Psoas muscle (tissue), 8 donors: ENCODE data around the gene MAP1A. TPM values are rescaled to one million over a fixed set of nuclear protein-coding genes. Genes with fewer than 3 reads are reported as not detected.

Experiments used
- ATAC-seq, 4 donors: fragments of 200-7000 bp; cut with Tn5 transposase; one replicate each; pipeline ENCODE4 v1.9.1; 2020; ENCODE audit warnings: moderate library complexity in 3 of 4, mild to moderate bottlenecking in 2 of 4
- DNase-seq, 2 donors: peaks; one replicate each; pipeline ENCODE4 v3.0.0-alpha.2; 2020
- H3K27ac ChIP-seq: fragments of 200-600 bp; one replicate; pipeline ENCODE4 v1.8.0; 2022
- H3K27me3 ChIP-seq, 3 donors: fragments of 200-600 bp in 1 of 3; one replicate each; pipeline versions ENCODE4 v1.6.1 to v1.8.0; 2013 to 2022; ENCODE audit warnings: low read length in 2 of 3, mild to moderate bottlenecking in 2 of 3, moderate library complexity in 1 of 3; ENCODE audit not compliant: insufficient read depth in 3 of 3
- H3K36me3 ChIP-seq, 2 donors: fragments of 200-600 bp in 1 of 2; one replicate each; pipeline versions ENCODE4 v1.6.1 to v1.8.0; 2013 to 2022; ENCODE audit warnings: low read depth in 1 of 2, mild to moderate bottlenecking in 1 of 2, moderate library complexity in 1 of 2; ENCODE audit not compliant: insufficient read depth in 1 of 2
- H3K4me1 ChIP-seq: fragments of 200-600 bp; one replicate; pipeline ENCODE4 v1.8.0; 2022
- H3K4me3 ChIP-seq: fragments of 200-600 bp; one replicate; pipeline ENCODE4 v1.8.0; 2022; ENCODE audit warnings: mild to moderate bottlenecking
- H3K9me3 ChIP-seq: fragments of 200-600 bp; one replicate; pipeline ENCODE4 v1.8.0; 2022
- WGBS, 3 donors: extraction: QIAGEN DNeasy Blood & Tissue Kit; methylation state at CpG; one replicate each; pipeline versions ENCODE4 v1.1.6 to v1.1.7; 2013; 5-methylcytosine and 5-hydroxymethylcytosine counted together
- intact Hi-C, 2 donors: fragments of 100-400 bp; cut with DNase I; formaldehyde crosslinking; loops; one replicate each; pipeline versions ENCODE4 v1.11.0 to v1.14.2; 2022
- polyA plus RNA-seq, 3 donors: library from polyadenylated mRNA; stranded (reverse); fragments of 200-250 nt; gene quantifications; one replicate each; pipeline ENCODE4 v1.2.3, GENCODE V29; 2013
- total RNA-seq, 4 donors: library from RNA; stranded (reverse); fragmentation: NEBNext Ultra II Directional in 2 of 4; extraction: Animal tissue kit (Norgen Biotek cat#: 25700) in 2 of 4; gene quantifications; one replicate each; pipeline versions ENCODE4 v1.2.1 to v1.2.4, GENCODE V29; 2021 to 2023
- TF ChIP-seq, protein P1 (sequence below): fragments of 200-600 bp; IDR thresholded peaks from one replicate; pipeline ENCODE4 v1.8.0; 2022; ENCODE audit warnings: antibody characterized with exemption
- donor health status: healthy with polysubstance abuse.
- donor health status: DM: no; HTN: no; CAD: no; lungs with moderate emphysema.
- donor health status: Bipolar disorder and iron deficiency.
- donor health status: healthy.
- donor health status: DM: yes; HTN: yes; CAD: no.
- donor health status: DM: no; HTN: no; CAD: no.
- donor health status: DM: no; HTN: no; CAD: no.
- donor health status: DM: yes; HTN: yes; CAD: no.

MAP1A gene
- total and polyA plus RNA-seq, 7 donors = 0.63 to 25.1 (median 2.7) TPM

DNA sequence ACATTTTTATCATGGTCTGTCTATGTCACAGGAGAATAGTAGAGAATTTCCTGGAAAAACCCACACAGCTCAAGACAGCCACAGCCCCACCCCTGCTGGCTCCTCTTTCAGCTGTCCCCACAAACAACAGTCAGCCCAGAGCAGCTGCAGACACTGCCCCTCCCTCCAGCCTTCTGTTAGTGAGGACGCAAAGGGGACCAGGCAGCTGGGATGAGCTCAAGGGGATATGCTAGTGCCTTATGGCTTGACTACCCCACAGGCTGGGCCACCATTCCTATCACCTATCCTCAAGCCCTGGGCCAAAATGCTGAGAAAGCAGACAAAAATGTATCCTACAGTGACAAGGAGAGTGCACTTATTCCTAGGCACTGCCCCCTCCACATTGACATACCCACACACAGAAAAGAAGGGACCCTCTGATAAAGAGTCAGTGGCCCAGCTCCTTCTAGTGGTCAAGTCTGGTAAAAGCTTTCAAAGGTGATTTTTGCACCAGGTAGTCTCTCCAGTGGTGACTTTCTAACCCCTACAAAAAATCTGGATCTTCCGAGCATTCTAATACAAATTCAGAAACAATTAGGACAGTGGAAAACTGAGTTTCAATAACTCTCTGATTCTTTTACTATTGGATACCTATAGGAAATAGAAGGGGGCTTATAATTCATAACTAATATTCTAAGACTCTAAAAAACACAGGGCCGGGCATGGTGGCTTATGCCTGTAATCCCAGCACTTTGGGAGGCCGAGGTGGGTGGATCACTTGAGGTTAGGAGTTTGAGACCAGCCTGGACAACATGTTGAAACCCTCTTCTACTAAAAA lies 3.0 kb upstream of the MAP1A start:
- Histone ChIP-seq H3K9me3 (no peaks in the 10 kb centered on the region), H3K4me1 (peaks cover 29% of the 10 kb centered on the region), H3K27me3 (peaks cover 0 to 1% (median 0%) of the 10 kb centered on the region in 3 donors), H3K4me3 (no peak overlapping the region), H3K36me3 (no peaks in the 10 kb centered on the region), H3K27ac (peak overlapping the region; percentile 56)
- intact Hi-C loops = loop anchor here in 1 of 2 donors (5.0 kb wide), 1 partner anchor 67 kb away; no protein-coding TSS in a partner anchor
- ATAC-seq (no peak), DNase-seq (peak; percentile 73 to 81)
- WGBS, 3 donors = 56 to 64% (median 57%) methylated on average over 4 of the region's 4 CpGs
- TF ChIP-seq, protein P1, sequence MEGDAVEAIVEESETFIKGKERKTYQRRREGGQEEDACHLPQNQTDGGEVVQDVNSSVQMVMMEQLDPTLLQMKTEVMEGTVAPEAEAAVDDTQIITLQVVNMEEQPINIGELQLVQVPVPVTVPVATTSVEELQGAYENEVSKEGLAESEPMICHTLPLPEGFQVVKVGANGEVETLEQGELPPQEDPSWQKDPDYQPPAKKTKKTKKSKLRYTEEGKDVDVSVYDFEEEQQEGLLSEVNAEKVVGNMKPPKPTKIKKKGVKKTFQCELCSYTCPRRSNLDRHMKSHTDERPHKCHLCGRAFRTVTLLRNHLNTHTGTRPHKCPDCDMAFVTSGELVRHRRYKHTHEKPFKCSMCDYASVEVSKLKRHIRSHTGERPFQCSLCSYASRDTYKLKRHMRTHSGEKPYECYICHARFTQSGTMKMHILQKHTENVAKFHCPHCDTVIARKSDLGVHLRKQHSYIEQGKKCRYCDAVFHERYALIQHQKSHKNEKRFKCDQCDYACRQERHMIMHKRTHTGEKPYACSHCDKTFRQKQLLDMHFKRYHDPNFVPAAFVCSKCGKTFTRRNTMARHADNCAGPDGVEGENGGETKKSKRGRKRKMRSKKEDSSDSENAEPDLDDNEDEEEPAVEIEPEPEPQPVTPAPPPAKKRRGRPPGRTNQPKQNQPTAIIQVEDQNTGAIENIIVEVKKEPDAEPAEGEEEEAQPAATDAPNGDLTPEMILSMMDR = peak; percentile 46

DNA sequence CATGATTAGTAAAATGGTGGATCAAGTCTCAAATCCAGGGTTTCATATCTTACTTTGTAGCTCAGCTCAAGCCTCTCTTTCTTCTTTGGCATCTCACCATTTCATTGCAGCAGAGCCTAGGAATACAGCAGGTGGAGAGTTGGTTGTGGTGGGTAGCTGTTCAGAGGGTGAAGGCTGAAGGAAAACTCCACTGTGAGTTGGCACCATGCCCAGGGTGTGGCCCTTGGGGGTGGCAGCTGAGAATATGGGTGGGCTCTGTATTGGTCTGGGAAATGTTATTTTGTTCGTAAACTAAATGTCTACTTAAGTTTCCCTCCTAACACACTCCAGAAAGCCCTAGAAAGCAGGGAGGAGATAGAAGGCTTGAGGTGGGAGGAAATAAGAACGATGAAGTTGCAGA lies 1.7 kb upstream of the MAP1A start:
- Histone ChIP-seq H3K27ac (no peak overlapping the region), H3K9me3 (no peaks in the 10 kb centered on the region), H3K4me1 (peaks cover 22% of the 10 kb centered on the region), H3K4me3 (no peak overlapping the region), H3K36me3 (peaks cover 0 to 4% of the 10 kb centered on the region in 2 donors), H3K27me3 (peaks cover 0 to 1% (median 0%) of the 10 kb centered on the region in 3 donors)
- ATAC-seq (no peak), DNase-seq (no peak)
- WGBS, 3 donors = 35 to 37% (median 37%) methylated on average over 2 of the region's 2 CpGs
- TF ChIP-seq, protein P1 = no peak
- intact Hi-C loops = no loop called here

DNA sequence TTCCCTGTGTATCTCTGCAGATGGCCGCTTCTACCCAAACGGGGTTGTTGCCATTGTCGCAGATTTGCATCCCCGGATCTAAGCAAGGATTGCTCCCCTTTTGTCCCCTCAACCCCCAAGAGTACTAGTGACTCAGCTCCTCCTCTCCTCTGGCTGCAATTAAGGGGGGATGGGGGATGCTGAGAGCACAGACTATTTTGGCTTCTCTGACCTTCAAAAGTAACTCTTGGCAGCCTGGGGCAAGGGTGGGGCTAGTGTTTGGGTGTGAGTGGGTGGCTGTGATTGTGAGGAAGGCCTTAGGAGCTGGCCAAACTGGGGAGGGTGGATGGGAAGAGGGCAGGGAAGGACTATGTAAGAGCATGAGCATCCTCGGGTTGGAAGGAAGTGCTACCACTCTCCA lies 1.2 kb upstream of the MAP1A start:
- Histone ChIP-seq H3K27me3 (peaks cover 0 to 1% (median 0%) of the 10 kb centered on the region in 3 donors), H3K27ac (peak overlapping the region; percentile 50), H3K9me3 (no peaks in the 10 kb centered on the region), H3K4me1 (peaks cover 19% of the 10 kb centered on the region), H3K36me3 (peaks cover 0 to 7% of the 10 kb centered on the region in 2 donors), H3K4me3 (no peak overlapping the region)
- WGBS, 3 donors = 35 to 58% (median 38%) methylated on average over 5 of the region's 5 CpGs
- peak; percentile 73 for DNase-seq
- intact Hi-C loops = no loop called here
- peak in 3 of 4 donors; percentile 37 to 47 (median 45) for ATAC-seq
- TF ChIP-seq, protein P1 = no peak

DNA sequence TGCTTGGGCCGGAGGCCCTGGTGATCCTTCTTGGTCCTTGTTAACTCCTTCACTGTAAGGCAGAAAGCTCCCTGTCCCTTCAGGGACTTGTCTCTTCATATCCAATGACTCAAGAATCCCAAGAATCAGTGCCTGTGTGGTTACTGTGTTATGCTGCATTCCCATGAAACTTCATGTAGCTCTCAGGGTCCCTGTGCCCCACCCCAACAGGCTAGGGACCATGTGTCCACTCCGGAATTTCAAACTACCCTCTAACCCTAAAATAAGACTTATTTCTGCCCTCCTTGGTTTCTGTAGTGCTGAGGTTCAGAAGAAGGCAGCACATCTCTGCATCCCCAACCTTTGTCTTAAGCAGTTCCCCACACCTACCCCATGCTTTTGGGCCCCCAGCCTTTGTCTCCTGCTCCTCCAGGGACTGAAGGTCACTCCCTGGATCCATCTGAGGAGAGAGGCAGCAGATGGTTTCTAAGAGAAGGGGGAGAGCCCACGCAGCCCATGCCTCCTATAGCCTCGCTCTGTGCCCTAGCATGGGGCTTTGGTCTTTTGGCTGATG lies 531 bp upstream of the MAP1A start:
- Histone ChIP-seq H3K27ac (peak overlapping the region; percentile 50), H3K27me3 (peaks cover 0 to 1% (median 0%) of the 10 kb centered on the region in 3 donors), H3K4me1 (peaks cover 12% of the 10 kb centered on the region), H3K4me3 (peak overlapping the region; percentile 42), H3K36me3 (peaks cover 0 to 14% of the 10 kb centered on the region in 2 donors), H3K9me3 (no peaks in the 10 kb centered on the region)
- TF ChIP-seq, protein P1 = no peak
- ATAC-seq (no peak), DNase-seq (no peak)
- 51 to 63% (median 56%) methylated on average over 4 of the region's 4 CpGs for WGBS, 3 donors
- intact Hi-C loops = no loop called here
